Upper lobe of left lung (tissue), 6 donors: ENCODE data around the gene SYNPR. TPM values are rescaled to one million over a fixed set of nuclear protein-coding genes. Genes with fewer than 3 reads are reported as not detected.

Source experiments
- ATAC-seq, 2 donors: fragments of 200-7000 bp; cut with Tn5 transposase; one replicate each; pipeline ENCODE4 v1.9.1; 2022; ENCODE audit warnings: mild to moderate bottlenecking in 2 of 2, moderate library complexity in 2 of 2; ENCODE audit not compliant: low FRiP score in 2 of 2
- DNase-seq, 2 donors: peaks; one replicate each; pipeline ENCODE4 v3.0.0-alpha.2; 2019 to 2020
- H3K27ac ChIP-seq, 4 donors: fragments of 200-600 bp; sonication (generic); one replicate each; pipeline ENCODE4 v1.5.1; 2016 to 2019
- H3K27me3 ChIP-seq, 4 donors: fragments of 200-600 bp; sonication (generic); one replicate each; pipeline ENCODE4 v1.5.1; 2017 to 2019
- H3K36me3 ChIP-seq, 4 donors: fragments of 200-600 bp; sonication (generic); one replicate each; pipeline ENCODE4 v1.5.1; 2016 to 2019
- H3K4me1 ChIP-seq, 4 donors: fragments of 200-600 bp; sonication (generic); one replicate each; pipeline ENCODE4 v1.5.1; 2018 to 2019
- H3K4me3 ChIP-seq, 4 donors: fragments of 200-600 bp; sonication (generic); one replicate each; pipeline ENCODE4 v1.5.1; 2017 to 2019; ENCODE audit warnings: mild to moderate bottlenecking in 2 of 4, moderate library complexity in 1 of 4
- H3K9me3 ChIP-seq, 4 donors: fragments of 200-600 bp; sonication (generic); one replicate each; pipeline ENCODE4 v1.5.1; 2018 to 2019
- CTCF ChIP-seq, 6 experiments: fragments of 450-650 bp in 4 of 6; fragments of 200-600 bp in 2 of 6; sonication (generic) in 2 of 6; IDR thresholded peaks; one replicate each; pipeline ENCODE4 v1.5.1; 2016 to 2019; ENCODE audit warnings: antibody characterized with exemption in 6 of 6
- EP300 ChIP-seq, 4 donors: sonication (generic); formaldehyde crosslinking; IDR thresholded peaks; one replicate each; pipeline ENCODE4 v1.5.1; 2017; ENCODE audit warnings: antibody characterized with exemption in 4 of 4, control low read depth in 2 of 4
- POLR2A ChIP-seq, 4 donors: fragments of 450-650 bp; IDR thresholded peaks; one replicate each; pipeline ENCODE4 v1.5.1; 2016 to 2017; ENCODE audit warnings: antibody characterized with exemption in 4 of 4, mild to moderate bottlenecking in 2 of 4
- POLR2AphosphoS5 ChIP-seq, 2 donors: sonication (generic); formaldehyde crosslinking; IDR thresholded peaks; one replicate each; pipeline ENCODE4 v1.5.1; 2017; ENCODE audit warnings: antibody characterized with exemption in 2 of 2
- WGBS, 2 donors: methylation state at CpG; one replicate each; pipeline ENCODE4 v1.1.5; 2017 to 2018; 5-methylcytosine and 5-hydroxymethylcytosine counted together
- total RNA-seq, 6 donors: library from RNA; depleted of rRNA in 4 of 6; stranded (reverse); fragments of >200 nt in 4 of 6; gene quantifications; one replicate each; pipeline versions ENCODE4 v1.1.0 to v1.2.1, GENCODE V29; 2016 to 2021
- donor health status: DM: no; HTN: no; CAD: no; lungs with moderate emphysema.
- donor health status: DM: no; HTN: yes; CAD: no; lungs with severe emphysema.

The SYNPR gene
- total RNA-seq, 6 donors from 2014 or later, result not detected

- no peaks in the 10 kb centered on the region for H3K27me3 ChIP-seq
- no peaks in the 10 kb centered on the region for H3K36me3 ChIP-seq
- WGBS, 2 donors, result 77 to 82% methylated on average over 2 of the region's 2 CpGs
- H3K4me3 ChIP-seq, result no peak overlapping the region
- ATAC-seq, result no peak
- no peak for DNase-seq
- no peaks in the 10 kb centered on the region for H3K9me3 ChIP-seq
- H3K27ac ChIP-seq, result no peak overlapping the region
- TF ChIP-seq CTCF (IDR thresholded peaks at IDR 0.05) (no peak), POLR2A (IDR thresholded peaks at IDR 0.05) (no peak), POLR2AphosphoS5 (IDR thresholded peaks at IDR 0.05) (no peak), EP300 (IDR thresholded peaks at IDR 0.05) (no peak)
- H3K4me1 ChIP-seq, result no peaks in the 10 kb centered on the region
These were observed 104.9 kb downstream of the SYNPR start for GRCh38 chr3:63383040-63383439.

- H3K36me3 ChIP-seq, result no peaks in the 10 kb centered on the region
- no peak for DNase-seq
- H3K4me3 ChIP-seq, result no peak overlapping the region
- TF ChIP-seq EP300 (IDR thresholded peaks at IDR 0.05), result no peak
- TF ChIP-seq CTCF (IDR thresholded peaks at IDR 0.05), result no peak
- TF ChIP-seq POLR2AphosphoS5 (IDR thresholded peaks at IDR 0.05), result no peak
- no peak for TF ChIP-seq POLR2A (IDR thresholded peaks at IDR 0.05)
- no peaks in the 10 kb centered on the region for H3K27me3 ChIP-seq
- WGBS, 2 donors, result 60 to 70% methylated on average over 3 of the region's 3 CpGs
- no peak for ATAC-seq
- H3K9me3 ChIP-seq, result no peaks in the 10 kb centered on the region
- no peaks in the 10 kb centered on the region for H3K4me1 ChIP-seq
- no peak overlapping the region for H3K27ac ChIP-seq
These were observed 106.3 kb downstream of the SYNPR start for GRCh38 chr3:63384382-63384781.

- H3K27ac ChIP-seq, result no peak overlapping the region
- no peak for TF ChIP-seq POLR2AphosphoS5 (IDR thresholded peaks at IDR 0.05)
- ATAC-seq, result no peak
- no peak overlapping the region for H3K4me3 ChIP-seq
- H3K9me3 ChIP-seq, result no peaks in the 10 kb centered on the region
- H3K27me3 ChIP-seq, result no peaks in the 10 kb centered on the region
- H3K4me1 ChIP-seq, result no peaks in the 10 kb centered on the region
- H3K36me3 ChIP-seq, result no peaks in the 10 kb centered on the region
- DNase-seq, result no peak
- WGBS, 2 donors, result 47 to 62% methylated on average over 3 of the region's 3 CpGs
These were observed 107.5 kb downstream of the SYNPR start for GRCh38 chr3:63385629-63386028.

- WGBS, 2 donors, result 52 to 60% methylated on average over 4 of the region's 4 CpGs
- Histone ChIP-seq H3K9me3 (no peaks in the 10 kb centered on the region), H3K4me1 (no peaks in the 10 kb centered on the region), H3K36me3 (no peaks in the 10 kb centered on the region), H3K27me3 (no peaks in the 10 kb centered on the region), H3K4me3 (no peak overlapping the region), H3K27ac (no peak overlapping the region)
- TF ChIP-seq EP300 (IDR thresholded peaks at IDR 0.05) (no peak), POLR2AphosphoS5 (IDR thresholded peaks at IDR 0.05) (no peak)
- ATAC-seq (peak in 1 of 2 donors; percentile 36), DNase-seq (peak in 1 of 2 donors; percentile 30)
These were observed 108.5 kb downstream of the SYNPR start for GRCh38 chr3:63386568-63386967.

- ATAC-seq (peak in 1 of 2 donors; percentile 81), DNase-seq (peak in 1 of 2 donors; percentile 45)
- Histone ChIP-seq H3K36me3 (no peaks in the 10 kb centered on the region), H3K27me3 (no peaks in the 10 kb centered on the region), H3K9me3 (no peaks in the 10 kb centered on the region), H3K4me3 (no peak overlapping the region), H3K4me1 (no peaks in the 10 kb centered on the region), H3K27ac (no peak overlapping the region)
- 66 to 71% methylated on average over 3 of the region's 3 CpGs for WGBS, 2 donors
- TF ChIP-seq POLR2AphosphoS5 (IDR thresholded peaks at IDR 0.05), result no peak
- TF ChIP-seq EP300 (IDR thresholded peaks at IDR 0.05), result no peak
- no peak for TF ChIP-seq POLR2A (IDR thresholded peaks at IDR 0.05)
- TF ChIP-seq CTCF (IDR thresholded peaks at IDR 0.05), result no peak
These were observed 109.5 kb downstream of the SYNPR start for GRCh38 chr3:63387568-63387967.

- TF ChIP-seq POLR2A (IDR thresholded peaks at IDR 0.05), result no peak
- no peak for TF ChIP-seq EP300 (IDR thresholded peaks at IDR 0.05)
- no peak for TF ChIP-seq POLR2AphosphoS5 (IDR thresholded peaks at IDR 0.05)
- no peak for TF ChIP-seq CTCF (IDR thresholded peaks at IDR 0.05)
- H3K4me1 ChIP-seq, result no peaks in the 10 kb centered on the region
- H3K9me3 ChIP-seq, result no peaks in the 10 kb centered on the region
- no peaks in the 10 kb centered on the region for H3K27me3 ChIP-seq
- no peak for ATAC-seq
- WGBS, 2 donors, result 73 to 77% methylated on average over 5 of the region's 5 CpGs
- H3K27ac ChIP-seq, result no peak overlapping the region
- H3K36me3 ChIP-seq, result no peaks in the 10 kb centered on the region
- DNase-seq, result no peak
- no peak overlapping the region for H3K4me3 ChIP-seq
These were observed 112.7 kb downstream of the SYNPR start for GRCh38 chr3:63390710-63391230.
